SK-N-SH (cell line): ENCODE results near the gene LIPA. TPM values are rescaled to one million over a fixed set of nuclear protein-coding genes. Genes with fewer than 3 reads are reported as not detected.

Experiments used
- CTCF ChIA-PET: fragments of 300-600, 350-600 bp; formaldehyde crosslinking; extraction: SDS; loops from one replicate; lab custom pipeline; 2021; lab: Yijun Ruan, JAX
- POLR2A ChIA-PET: fragments of 350-600 bp; sonication (Branson Sonifier 250); formaldehyde crosslinking; extraction: SDS; loops from one replicate; lab custom pipeline; 2020; ENCODE audit warnings: antibody characterized with exemption, inconsistent platforms; lab: Yijun Ruan, JAX
- DNase-seq: peaks from one replicate; pipeline ENCODE4 v3.0.0; 2012
- H2AFZ ChIP-seq: fragments of 200-600 bp; sonication (generic); 2 replicates; pipeline ENCODE4 v1.8.1; 2016; ENCODE audit warnings: antibody characterized with exemption, mild to moderate bottlenecking, low read depth
- H3F3A ChIP-seq: fragments of 200-600 bp; sonication (generic); replicated peaks from 2 replicates; pipeline ENCODE3; 2016; ENCODE audit warnings: antibody characterized with exemption, mild to moderate bottlenecking; ENCODE audit not compliant: insufficient read depth
- H3K27ac ChIP-seq, 2 experiments: fragments of 200-500 bp in 1 of 2; fragments of 200-600 bp in 1 of 2; sonication (Bioruptor generic) in 1 of 2; sonication (generic), shearing (Covaris generic) in 1 of 2; 2 replicates each; pipeline versions ENCODE4 v1.5.1 to v1.6.1; 2014 to 2016; ENCODE audit warnings: low read depth in 2 of 2, inconsistent platforms in 1 of 2, low read length in 1 of 2, mild to moderate bottlenecking in 1 of 2, mixed read lengths in 1 of 2
- H3K27me3 ChIP-seq: fragments of 200-600 bp; sonication (generic), shearing (Covaris generic); 2 replicates; pipeline ENCODE4 v1.6.1; 2016; ENCODE audit warnings: mixed run types; ENCODE audit not compliant: insufficient read depth
- H3K36me3 ChIP-seq, 2 experiments: fragments of 200-500 bp in 1 of 2; fragments of 200-600 bp in 1 of 2; sonication (Bioruptor generic) in 1 of 2; sonication (generic) in 1 of 2; replicated peaks in 1 of 2; 2 replicates each; pipeline versions ENCODE3 to v1.5.1; 2014 to 2016; ENCODE audit warnings: low read length in 1 of 2, mild to moderate bottlenecking in 1 of 2; ENCODE audit not compliant: insufficient read depth in 2 of 2, control insufficient read depth in 1 of 2
- H3K4me1 ChIP-seq, 2 experiments: fragments of 200-500 bp in 1 of 2; fragments of 200-600 bp in 1 of 2; sonication (Bioruptor generic) in 1 of 2; sonication (generic), shearing (Covaris generic) in 1 of 2; 2 replicates each; pipeline versions ENCODE4 v1.5.1 to v1.6.1; 2014 to 2016; ENCODE audit warnings: low read depth in 1 of 2, low read length in 1 of 2, mixed run types in 1 of 2; ENCODE audit not compliant: insufficient read depth in 2 of 2, control insufficient read depth in 1 of 2
- H3K4me2 ChIP-seq: fragments of 200-600 bp; sonication (generic), shearing (Covaris generic); 2 replicates; pipeline ENCODE4 v1.6.1; 2017; ENCODE audit warnings: mixed run types
- H3K4me3 ChIP-seq, 2 experiments: fragments of 200-500 bp in 1 of 2; fragments of 200-600 bp in 1 of 2; sonication (Bioruptor generic) in 1 of 2; sonication (generic), shearing (Covaris generic) in 1 of 2; 2 replicates each; pipeline versions ENCODE4 v1.5.1 to v1.8.1; 2014 to 2016; ENCODE audit warnings: low read depth in 2 of 2, inconsistent platforms in 1 of 2, low read length in 1 of 2, mild to moderate bottlenecking in 1 of 2, mixed read lengths in 1 of 2, moderate library complexity in 1 of 2
- H3K79me2 ChIP-seq: fragments of 200-600 bp; sonication (generic); 2 replicates; pipeline ENCODE4 v1.8.1; 2017; ENCODE audit warnings: mild to moderate bottlenecking; ENCODE audit not compliant: insufficient read depth
- H3K9ac ChIP-seq: fragments of 200-600 bp; sonication (generic); 2 replicates; pipeline ENCODE4 v1.6.1; 2017; ENCODE audit warnings: mixed run types
- H3K9me2 ChIP-seq: fragments of 200-600 bp; sonication (generic); 2 replicates; pipeline ENCODE4 v1.6.1; 2017; ENCODE audit warnings: mixed run types
- H3K9me3 ChIP-seq: fragments of 200-600 bp; sonication (generic); 2 replicates; pipeline ENCODE4 v1.6.1; 2017; ENCODE audit warnings: mixed run types, mild to moderate bottlenecking, moderate library complexity
- H4K20me1 ChIP-seq: fragments of 200-600 bp; sonication (generic); 2 replicates; pipeline ENCODE4 v1.6.1; 2017; ENCODE audit warnings: mild to moderate bottlenecking, mixed run types; ENCODE audit not compliant: insufficient read depth
- CHD2 ChIP-seq: fragments of 150-350 bp; IDR thresholded peaks from 2 replicates; pipeline ENCODE4 v1.6.1; 2018; ENCODE audit warnings: low read length; ENCODE audit not compliant: partially characterized antibody
- FOSL2 ChIP-seq: IDR thresholded peaks from 2 replicates; pipeline ENCODE4 v1.4.0; 2012; ENCODE audit warnings: low read depth, mild to moderate bottlenecking, moderate library complexity, borderline replicate concordance
- FOXJ3 ChIP-seq: sonication (generic); formaldehyde crosslinking; IDR thresholded peaks from 2 replicates; pipeline ENCODE4 v1.5.1; 2020; ENCODE audit warnings: mild to moderate bottlenecking, missing genetic modification reagents
- JUND ChIP-seq: IDR thresholded peaks from 2 replicates; pipeline ENCODE4 v1.4.0; 2012
- RCOR1 ChIP-seq: fragments of 150-350 bp; IDR thresholded peaks from 2 replicates; pipeline ENCODE4 v1.6.1; 2017; ENCODE audit warnings: antibody characterized with exemption, low read length
- SIN3A ChIP-seq: IDR thresholded peaks from 2 replicates; pipeline ENCODE4 v1.6.1; 2012; ENCODE audit warnings: low read depth, mild to moderate bottlenecking, low read length, moderate library complexity, borderline replicate concordance
- WGBS: methylation state at CpG from one replicate; pipeline ENCODE4 v1.1.6; 2017; ENCODE audit warnings: low lambda C conversion rate; 5-methylcytosine and 5-hydroxymethylcytosine counted together
- polyA plus RNA-seq, 3 experiments: library from polyadenylated mRNA; depleted of rRNA; stranded (reverse); fragments of >200 nt; gene quantifications; 2 replicates each; pipeline ENCODE4 v1.2.3, GENCODE V29; 2012
- TF ChIP-seq, protein P1 (sequence below): fragments of 150-350 bp; IDR thresholded peaks from 2 replicates; pipeline ENCODE4 v1.6.1; 2017; ENCODE audit warnings: antibody characterized with exemption, low read length, low read depth, borderline replicate concordance
- TF ChIP-seq, protein P2 (sequence below): IDR thresholded peaks from 2 replicates; pipeline ENCODE4; 2012
- TF ChIP-seq, protein P3 (sequence below): IDR thresholded peaks from 2 replicates; pipeline ENCODE4 v1.4.0; 2012; ENCODE audit warnings: low read depth
- TF ChIP-seq, protein P4 (sequence below): IDR thresholded peaks from 2 replicates; pipeline ENCODE4 v1.4.0; 2012; ENCODE audit warnings: low read depth, borderline replicate concordance

LIPA gene
- polyA plus RNA-seq, 1 of the 3 experiments (the other 2 are of a cell fraction): 43.2 TPM

GRCh38 chr10:89275383-89275782 lies 23.8 kb upstream of the LIPA start:
- 82% methylated on average over 6 of the region's 6 CpGs for WGBS
- H2AFZ ChIP-seq: no peak overlapping the region

GRCh38 chr10:89274928-89275327 lies 23.4 kb upstream of the LIPA start:
- Histone ChIP-seq H3K79me2 (no peaks in the 10 kb centered on the region), H3K36me3 (no peaks in the 10 kb centered on the region), H3K27ac (peak overlapping the region; percentile 24 to 69; a peak in 2 of 4 replicates), H3K4me1 (peaks cover 21 to 35% of the 10 kb centered on the region in 2 experiments), H3K9me3 (no peaks in the 10 kb centered on the region), H2AFZ (no peak overlapping the region), H3K4me3 (no peak overlapping the region), H3K9ac (no peak overlapping the region), H3K9me2 (no peaks in the 10 kb centered on the region), H4K20me1 (no peaks in the 10 kb centered on the region), H3K4me2 (peak overlapping the region; percentile 38; the same call in 1 of the 2 replicates), H3K27me3 (no peaks in the 10 kb centered on the region), H3F3A (peaks cover 16% of the 10 kb centered on the region)
- 11% methylated on average over 3 of the region's 3 CpGs for WGBS
- TF ChIP-seq, protein P1, sequence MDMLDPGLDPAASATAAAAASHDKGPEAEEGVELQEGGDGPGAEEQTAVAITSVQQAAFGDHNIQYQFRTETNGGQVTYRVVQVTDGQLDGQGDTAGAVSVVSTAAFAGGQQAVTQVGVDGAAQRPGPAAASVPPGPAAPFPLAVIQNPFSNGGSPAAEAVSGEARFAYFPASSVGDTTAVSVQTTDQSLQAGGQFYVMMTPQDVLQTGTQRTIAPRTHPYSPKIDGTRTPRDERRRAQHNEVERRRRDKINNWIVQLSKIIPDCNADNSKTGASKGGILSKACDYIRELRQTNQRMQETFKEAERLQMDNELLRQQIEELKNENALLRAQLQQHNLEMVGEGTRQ: no peak
- TF ChIP-seq FOXJ3: no peak
- TF ChIP-seq JUND: peak; percentile 27; the same call in 1 of the 2 replicates
- TF ChIP-seq, protein P2, sequence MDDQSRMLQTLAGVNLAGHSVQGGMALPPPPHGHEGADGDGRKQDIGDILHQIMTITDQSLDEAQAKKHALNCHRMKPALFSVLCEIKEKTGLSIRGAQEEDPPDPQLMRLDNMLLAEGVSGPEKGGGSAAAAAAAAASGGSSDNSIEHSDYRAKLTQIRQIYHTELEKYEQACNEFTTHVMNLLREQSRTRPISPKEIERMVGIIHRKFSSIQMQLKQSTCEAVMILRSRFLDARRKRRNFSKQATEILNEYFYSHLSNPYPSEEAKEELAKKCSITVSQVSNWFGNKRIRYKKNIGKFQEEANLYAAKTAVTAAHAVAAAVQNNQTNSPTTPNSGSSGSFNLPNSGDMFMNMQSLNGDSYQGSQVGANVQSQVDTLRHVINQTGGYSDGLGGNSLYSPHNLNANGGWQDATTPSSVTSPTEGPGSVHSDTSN: peak; percentile 64
- no peak for TF ChIP-seq SIN3A
- TF ChIP-seq, protein P3, sequence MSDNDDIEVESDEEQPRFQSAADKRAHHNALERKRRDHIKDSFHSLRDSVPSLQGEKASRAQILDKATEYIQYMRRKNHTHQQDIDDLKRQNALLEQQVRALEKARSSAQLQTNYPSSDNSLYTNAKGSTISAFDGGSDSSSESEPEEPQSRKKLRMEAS: peak; percentile 52; the same call in 1 of the 2 replicates
- peak; percentile 52; the same call in 1 of the 2 replicates for TF ChIP-seq FOSL2
- POLR2A ChIA-PET: no interaction called here
- CTCF ChIA-PET: interaction anchor here (2.0 kb wide), 1 partner anchor 94 kb away, joined by 7 read pairs; no protein-coding TSS in a partner anchor
- DNase-seq: no peak

More at GRCh38 chr10:89275383-89275782, 23.8 kb upstream of the LIPA start:
- H3K9me2 ChIP-seq: no peaks in the 10 kb centered on the region
- H3K4me2 ChIP-seq: peak overlapping the region; percentile 38; the same call in 1 of the 2 replicates
- peak overlapping the region in 1 of 2 experiments; percentile 61; a peak in 3 of 4 replicates for H3K27ac ChIP-seq
- H4K20me1 ChIP-seq: no peaks in the 10 kb centered on the region
- H3K4me3 ChIP-seq: no peak overlapping the region
- H3K79me2 ChIP-seq: no peaks in the 10 kb centered on the region
- H3K9ac ChIP-seq: no peak overlapping the region
- peaks cover 16% of the 10 kb centered on the region for H3F3A ChIP-seq
- no peak for DNase-seq
- H3K27me3 ChIP-seq: no peaks in the 10 kb centered on the region
- no peaks in the 10 kb centered on the region for H3K36me3 ChIP-seq
- CTCF ChIA-PET: interaction anchor here (0.6 to 2.0 kb wide), 4 partner anchors 26 to 151 kb away, joined by 3 to 7 read pairs (median 4); no protein-coding TSS in a partner anchor
- POLR2A ChIA-PET: no interaction called here
- TF ChIP-seq CHD2: no peak
- no peak for TF ChIP-seq SIN3A
- TF ChIP-seq, protein P4, sequence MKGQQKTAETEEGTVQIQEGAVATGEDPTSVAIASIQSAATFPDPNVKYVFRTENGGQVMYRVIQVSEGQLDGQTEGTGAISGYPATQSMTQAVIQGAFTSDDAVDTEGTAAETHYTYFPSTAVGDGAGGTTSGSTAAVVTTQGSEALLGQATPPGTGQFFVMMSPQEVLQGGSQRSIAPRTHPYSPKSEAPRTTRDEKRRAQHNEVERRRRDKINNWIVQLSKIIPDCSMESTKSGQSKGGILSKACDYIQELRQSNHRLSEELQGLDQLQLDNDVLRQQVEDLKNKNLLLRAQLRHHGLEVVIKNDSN: no peak
- TF ChIP-seq RCOR1: no peak
- TF ChIP-seq, protein P3: no peak
- no peaks in the 10 kb centered on the region for H3K9me3 ChIP-seq
- H3K4me1 ChIP-seq: peaks cover 21 to 38% of the 10 kb centered on the region in 2 experiments
